Bronchial epithelial cell (primary cell): Measurements from ENCODE around the gene FOXS1. TPM values are rescaled to one million over a fixed set of nuclear protein-coding genes. Genes with fewer than 3 reads are reported as not detected.
A peak's percentile ranks its signal among the peaks of the same experiment; 100 is the strongest.

Experiments
- DNase-seq: peaks from one replicate; pipeline ENCODE4 v3.0.0-alpha.2; 2010; ENCODE audit warnings: low read depth
- FAIRE-seq: peaks from 2 replicates; lab custom pipeline; 2011; peaks lifted over from hg19 to GRCh38; lab: Jason Lieb, UNC
- H3K27me3 ChIP-seq: 2 replicates; pipeline ENCODE4 v1.5.1; 2011; ENCODE audit warnings: low read length; ENCODE audit not compliant: control insufficient read depth, insufficient read depth
- H3K36me3 ChIP-seq: 2 replicates; pipeline ENCODE4 v1.5.1; 2011; ENCODE audit warnings: low read length; ENCODE audit not compliant: control insufficient read depth, insufficient read depth
- H3K4me3 ChIP-seq: 2 replicates; pipeline ENCODE4 v1.5.1; 2011; ENCODE audit warnings: mild to moderate bottlenecking, low read depth, low read length, control low read depth
- CTCF ChIP-seq: IDR thresholded peaks from 2 replicates; pipeline ENCODE4 v1.5.1; 2011; ENCODE audit warnings: mild to moderate bottlenecking, moderate library complexity, low read length, control low read depth, inconsistent platforms; ENCODE audit not compliant: insufficient read depth, severe bottlenecking
- total RNA-seq: library from RNA; depleted of rRNA; stranded (reverse); fragments of >200 nt; gene quantifications from 2 replicates; pipeline ENCODE4 v1.2.1, GENCODE V29; 2014

Gene FOXS1
- total RNA-seq, 1 donor from 2014 or later: not detected

DNA sequence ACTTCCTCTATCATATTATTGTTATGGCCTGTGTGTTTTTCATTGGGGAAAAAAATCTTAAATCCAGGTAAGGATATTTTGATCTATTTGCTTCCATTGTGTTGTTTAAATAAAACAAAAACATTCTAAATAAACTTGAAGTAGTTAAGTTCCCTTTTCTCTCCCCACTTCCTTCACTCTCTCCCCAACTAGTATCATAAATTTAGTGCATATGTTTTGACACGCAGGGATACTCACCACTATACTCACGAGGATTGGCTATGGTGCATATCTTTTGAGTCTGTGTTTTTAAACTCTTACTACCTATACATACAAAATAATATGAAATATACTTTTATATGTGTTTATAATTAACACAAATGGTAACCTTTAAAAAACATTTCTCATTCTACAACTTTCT lies 30.3 kb upstream of the FOXS1 start:
- Histone ChIP-seq H3K27me3 (peaks cover 11% of the 10 kb centered on the region), H3K36me3 (no peaks in the 10 kb centered on the region), H3K4me3 (no peak overlapping the region)
- no peak for TF ChIP-seq CTCF
- FAIRE-seq: no peak
- no peak for DNase-seq

- no peak for FAIRE-seq
- no peak for TF ChIP-seq CTCF
- no peak overlapping the region for H3K4me3 ChIP-seq
- DNase-seq: no peak
- H3K27me3 ChIP-seq: peaks cover 27% of the 10 kb centered on the region
- no peaks in the 10 kb centered on the region for H3K36me3 ChIP-seq
Observed at GRCh38 chr20:31872406-31872805, 27.0 kb upstream of the FOXS1 start.

- no peak for FAIRE-seq
- TF ChIP-seq CTCF: no peak
- H3K27me3 ChIP-seq: peaks cover 28% of the 10 kb centered on the region
Observed at GRCh38 chr20:31871618-31871954, 26.2 kb upstream of the FOXS1 start.

GRCh38 chr20:31870726-31871617 lies 25.6 kb upstream of the FOXS1 start:
- Histone ChIP-seq H3K27me3 (peaks cover 28% of the 10 kb centered on the region), H3K36me3 (no peaks in the 10 kb centered on the region), H3K4me3 (no peak overlapping the region)
- no peak for TF ChIP-seq CTCF
- FAIRE-seq (no peak), DNase-seq (no peak)

More at GRCh38 chr20:31871618-31871954, 26.2 kb upstream of the FOXS1 start:
- H3K4me3 ChIP-seq: no peak overlapping the region
- DNase-seq: no peak
- H3K36me3 ChIP-seq: no peaks in the 10 kb centered on the region

GRCh38 chr20:31869942-31870725 lies 24.7 kb upstream of the FOXS1 start, which contains the start of the genes DUSP15 and TTLL9:
TSS of gene DUSP15 (minus strand) at chr20:31870527. CDS start at chr20:31870337, 190 bp downstream.
TSS of gene TTLL9 (plus strand) at chr20:31870634. CDS start at chr20:31871127, 493 bp downstream.
- H3K36me3 ChIP-seq: no peaks in the 10 kb centered on the region
- peaks cover 28% of the 10 kb centered on the region for H3K27me3 ChIP-seq

More at GRCh38 chr20:31869942-31870725, 24.7 kb upstream of the FOXS1 start, which contains the start of the genes DUSP15 and TTLL9:
- no peak for DNase-seq
- FAIRE-seq: no peak
- H3K4me3 ChIP-seq: peak within 1 kb of the TSS; percentile 36
- no peak for TF ChIP-seq CTCF
